ENCODE data around the gene NFE2L2.

DNA sequence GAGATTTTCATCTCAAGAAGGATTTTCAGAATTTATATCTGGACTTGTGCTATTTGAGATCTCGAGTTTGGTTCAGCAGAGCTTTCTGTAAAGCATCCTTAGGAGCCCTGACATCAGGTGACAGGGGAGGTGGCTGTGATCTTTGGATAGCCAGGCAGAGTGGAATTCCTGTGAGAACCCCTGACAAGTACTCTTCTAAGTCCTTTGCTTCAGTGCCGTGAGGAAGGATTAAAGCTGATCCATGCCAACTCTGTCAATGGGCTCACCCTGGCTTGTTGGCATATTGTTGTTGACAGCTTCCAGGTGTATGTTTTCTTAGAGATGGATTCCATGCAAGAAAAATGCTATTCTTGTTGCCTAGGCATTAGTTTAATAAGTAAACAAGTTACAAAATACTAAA, 38.0 kb upstream of the NFE2L2 start:
- no peak for TF ChIP-seq NFE2L1 (CRISPR knock-in tag; IDR thresholded peaks at IDR 0.05)
- TF ChIP-seq, protein P1, sequence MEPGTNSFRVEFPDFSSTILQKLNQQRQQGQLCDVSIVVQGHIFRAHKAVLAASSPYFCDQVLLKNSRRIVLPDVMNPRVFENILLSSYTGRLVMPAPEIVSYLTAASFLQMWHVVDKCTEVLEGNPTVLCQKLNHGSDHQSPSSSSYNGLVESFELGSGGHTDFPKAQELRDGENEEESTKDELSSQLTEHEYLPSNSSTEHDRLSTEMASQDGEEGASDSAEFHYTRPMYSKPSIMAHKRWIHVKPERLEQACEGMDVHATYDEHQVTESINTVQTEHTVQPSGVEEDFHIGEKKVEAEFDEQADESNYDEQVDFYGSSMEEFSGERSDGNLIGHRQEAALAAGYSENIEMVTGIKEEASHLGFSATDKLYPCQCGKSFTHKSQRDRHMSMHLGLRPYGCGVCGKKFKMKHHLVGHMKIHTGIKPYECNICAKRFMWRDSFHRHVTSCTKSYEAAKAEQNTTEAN (CRISPR knock-in tag; IDR thresholded peaks at IDR 0.05), result no peak
- TF ChIP-seq, protein P2, sequence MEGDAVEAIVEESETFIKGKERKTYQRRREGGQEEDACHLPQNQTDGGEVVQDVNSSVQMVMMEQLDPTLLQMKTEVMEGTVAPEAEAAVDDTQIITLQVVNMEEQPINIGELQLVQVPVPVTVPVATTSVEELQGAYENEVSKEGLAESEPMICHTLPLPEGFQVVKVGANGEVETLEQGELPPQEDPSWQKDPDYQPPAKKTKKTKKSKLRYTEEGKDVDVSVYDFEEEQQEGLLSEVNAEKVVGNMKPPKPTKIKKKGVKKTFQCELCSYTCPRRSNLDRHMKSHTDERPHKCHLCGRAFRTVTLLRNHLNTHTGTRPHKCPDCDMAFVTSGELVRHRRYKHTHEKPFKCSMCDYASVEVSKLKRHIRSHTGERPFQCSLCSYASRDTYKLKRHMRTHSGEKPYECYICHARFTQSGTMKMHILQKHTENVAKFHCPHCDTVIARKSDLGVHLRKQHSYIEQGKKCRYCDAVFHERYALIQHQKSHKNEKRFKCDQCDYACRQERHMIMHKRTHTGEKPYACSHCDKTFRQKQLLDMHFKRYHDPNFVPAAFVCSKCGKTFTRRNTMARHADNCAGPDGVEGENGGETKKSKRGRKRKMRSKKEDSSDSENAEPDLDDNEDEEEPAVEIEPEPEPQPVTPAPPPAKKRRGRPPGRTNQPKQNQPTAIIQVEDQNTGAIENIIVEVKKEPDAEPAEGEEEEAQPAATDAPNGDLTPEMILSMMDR (IDR thresholded peaks at IDR 0.05), result no peak
